Measurements from ENCODE around the gene MAN2A2. TPM values are rescaled to one million over a fixed set of nuclear protein-coding genes. Genes with fewer than 3 reads are reported as not detected.

MAN2A2 gene
- total RNA-seq, 2 donors from 2014 or later = 53.0 to 57.6 TPM

- intact Hi-C loops (cut with DNase I) = loop anchor here in 1 of 2 donors (10.0 kb wide), 1 partner anchor 65 kb away; the partner anchor contains the start of gene FES
- DNase-seq (ENCODE audit: low spot score) = no peak
These were observed 47.0 kb downstream of the MAN2A2 start for GRCh38 chr15:90949979-90950675.

- DNase-seq (ENCODE audit: low spot score) = no peak
- intact Hi-C loops (cut with DNase I) = no loop called here
These were observed 47.6 kb downstream of the MAN2A2 start for GRCh38 chr15:90950676-90951075.

GRCh38 chr15:90952901-90953677 lies 50.0 kb downstream of the MAN2A2 start:
- intact Hi-C loops (cut with DNase I) = no loop called here
- no peak for DNase-seq (ENCODE audit: low spot score)

- DNase-seq (ENCODE audit: low spot score) = no peak
- intact Hi-C loops (cut with DNase I) = no loop called here
These were observed 51.0 kb downstream of the MAN2A2 start for GRCh38 chr15:90953947-90954711.

- DNase-seq (ENCODE audit: low spot score) = peak; percentile 98
- intact Hi-C loops (cut with DNase I) = loop anchor here in 1 of 2 donors (5.0 kb wide), 2 partner anchors 82 to 317 kb away; no protein-coding TSS in a partner anchor
These were observed 51.9 kb downstream of the MAN2A2 start, which contains the start of gene RCCD1 for GRCh38 chr15:90954712-90955623. RCCD1 (plus strand) TSS chr15:90954884; CDS start chr15:90956735, 1,851 bp downstream.

- intact Hi-C loops (cut with DNase I) = loop anchor here in 1 of 2 donors (5.0 kb wide), 2 partner anchors 82 to 317 kb away; no protein-coding TSS in a partner anchor
- no peak for DNase-seq (ENCODE audit: low spot score)
These were observed 52.6 kb downstream of the MAN2A2 start for GRCh38 chr15:90955624-90956273.

GRCh38 chr15:90956274-90957030 lies 53.4 kb downstream of the MAN2A2 start:
- intact Hi-C loops (cut with DNase I) = loop anchor here in 1 of 2 donors (5.0 kb wide), 2 partner anchors 81 to 316 kb away; no protein-coding TSS in a partner anchor
- DNase-seq (ENCODE audit: low spot score) = peak; percentile 90

- DNase-seq (ENCODE audit: low spot score) = peak; percentile 87
- intact Hi-C loops (cut with DNase I) = loop anchor here in 1 of 2 donors (5.0 kb wide), 2 partner anchors 80 to 315 kb away; no protein-coding TSS in a partner anchor
These were observed 54.1 kb downstream of the MAN2A2 start for GRCh38 chr15:90957031-90957790.

- intact Hi-C loops (cut with DNase I) = loop anchor here in 1 of 2 donors (5.0 kb wide), 2 partner anchors 80 to 315 kb away; no protein-coding TSS in a partner anchor
- peak; percentile 46 for DNase-seq (ENCODE audit: low spot score)
These were observed 54.7 kb downstream of the MAN2A2 start for GRCh38 chr15:90957791-90958190.

GRCh38 chr15:90959028-90959595 lies 56.0 kb downstream of the MAN2A2 start:
- DNase-seq (ENCODE audit: low spot score) = peak; percentile 41
- intact Hi-C loops (cut with DNase I) = loop anchor here in 1 of 2 donors (5.0 kb wide), 2 partner anchors 78 to 313 kb away; no protein-coding TSS in a partner anchor

- DNase-seq (ENCODE audit: low spot score) = peak; percentile 81
- intact Hi-C loops (cut with DNase I) = loop anchor here in 1 of 2 donors (5.0 kb wide), 2 partner anchors 77 to 312 kb away; no protein-coding TSS in a partner anchor
These were observed 56.8 kb downstream of the MAN2A2 start for GRCh38 chr15:90959894-90960293.

GRCh38 chr15:90960298-90961091 lies 57.4 kb downstream of the MAN2A2 start:
- DNase-seq (ENCODE audit: low spot score) = peak; percentile 62
- intact Hi-C loops (cut with DNase I) = no loop called here

- intact Hi-C loops (cut with DNase I) = no loop called here
- no peak for DNase-seq (ENCODE audit: low spot score)
These were observed 58.9 kb downstream of the MAN2A2 start for GRCh38 chr15:90962021-90962420.

- no peak for DNase-seq (ENCODE audit: low spot score)
- intact Hi-C loops (cut with DNase I) = no loop called here
These were observed 63.2 kb downstream of the MAN2A2 start for GRCh38 chr15:90966262-90966661.

- DNase-seq (ENCODE audit: low spot score) = no peak
- intact Hi-C loops (cut with DNase I) = no loop called here
These were observed 64.1 kb downstream of the MAN2A2 start for GRCh38 chr15:90967206-90967605.

All from posterior vena cava (tissue), 2 donors.